ENCODE results near the gene POU6F2.
A peak's percentile ranks its signal among the peaks of the same experiment; 100 is the strongest.

The POU6F2 gene

GRCh38 chr7:39460486-39460885, 482.8 kb downstream of the POU6F2 start:
- DNase-seq: no peak

- DNase-seq: no peak
Observed at GRCh38 chr7:39461263-39461820, 483.6 kb downstream of the POU6F2 start.

DNA sequence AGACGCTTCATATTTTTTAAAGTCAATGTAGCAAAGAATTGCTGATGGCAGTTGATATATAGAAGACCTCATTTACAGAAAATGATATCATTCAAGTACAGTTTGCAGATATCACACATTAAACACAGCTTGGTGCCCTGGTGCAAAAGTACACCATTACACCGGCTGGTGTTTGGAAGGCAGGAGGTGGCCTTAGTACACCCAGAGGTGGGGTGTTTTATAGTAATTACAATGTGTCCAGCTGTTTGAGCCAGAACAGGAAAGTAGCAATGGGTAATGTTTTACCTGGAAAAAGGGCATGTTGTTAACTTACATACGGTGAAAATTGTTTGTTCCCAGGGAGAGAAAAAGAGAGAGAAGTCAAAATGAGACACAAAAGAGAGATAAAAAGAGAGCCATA, 485.5 kb downstream of the POU6F2 start:
- peak in 1 of 2 experiments; percentile 34 for DNase-seq

GRCh38 chr7:39464350-39465054, 486.8 kb downstream of the POU6F2 start:
- no peak for DNase-seq

- DNase-seq: peak; percentile 71
Observed at GRCh38 chr7:39465055-39465929, 487.6 kb downstream of the POU6F2 start.

- DNase-seq: no peak
Observed at GRCh38 chr7:39468261-39468660, 490.6 kb downstream of the POU6F2 start.

DNA sequence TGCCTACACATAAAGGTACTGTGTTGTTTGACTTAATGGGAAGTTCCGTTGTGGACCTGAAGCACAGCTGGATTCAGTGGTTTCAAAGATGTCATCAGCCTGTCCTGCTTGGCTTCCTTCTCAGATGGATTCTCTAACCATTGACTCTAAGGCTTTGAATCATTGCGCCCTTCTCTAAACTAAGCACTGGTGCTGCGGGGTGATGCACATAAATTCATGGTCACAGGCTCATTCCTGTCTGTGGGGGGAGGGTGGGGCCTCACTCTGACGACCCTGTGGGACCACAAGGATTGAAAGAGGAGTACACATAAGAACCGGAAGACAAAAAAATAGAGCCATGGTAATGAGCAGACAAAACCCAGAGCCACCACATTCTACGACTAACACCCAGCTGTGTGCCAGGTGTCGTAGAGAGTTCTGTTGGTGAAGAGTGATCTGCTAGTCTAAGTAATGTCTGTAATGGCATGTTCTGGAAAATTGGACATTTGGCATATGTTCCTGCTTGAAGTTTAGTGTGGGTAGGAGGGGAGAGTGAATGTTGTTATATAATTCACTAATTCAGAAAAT, 491.2 kb downstream of the POU6F2 start:
- no peak for DNase-seq

DNA sequence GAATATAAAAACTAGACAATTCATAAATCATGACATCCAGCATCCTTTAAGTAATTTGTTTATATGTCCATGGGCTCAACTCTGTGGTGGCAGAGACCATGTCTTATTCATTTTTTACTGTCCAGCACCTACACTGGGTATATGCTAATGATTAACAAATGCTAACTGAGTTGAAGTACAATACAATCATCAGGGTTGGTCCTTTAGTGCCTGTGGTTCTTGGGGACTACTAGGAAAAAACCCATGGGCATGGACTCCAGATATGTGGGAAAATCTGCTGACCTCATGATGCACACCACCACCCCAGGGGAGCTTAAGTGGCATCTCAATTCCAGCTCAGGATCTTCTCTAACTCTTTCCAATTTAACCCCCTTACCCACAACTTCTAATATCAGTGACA, 503.2 kb downstream of the POU6F2 start:
- DNase-seq: no peak

DNA sequence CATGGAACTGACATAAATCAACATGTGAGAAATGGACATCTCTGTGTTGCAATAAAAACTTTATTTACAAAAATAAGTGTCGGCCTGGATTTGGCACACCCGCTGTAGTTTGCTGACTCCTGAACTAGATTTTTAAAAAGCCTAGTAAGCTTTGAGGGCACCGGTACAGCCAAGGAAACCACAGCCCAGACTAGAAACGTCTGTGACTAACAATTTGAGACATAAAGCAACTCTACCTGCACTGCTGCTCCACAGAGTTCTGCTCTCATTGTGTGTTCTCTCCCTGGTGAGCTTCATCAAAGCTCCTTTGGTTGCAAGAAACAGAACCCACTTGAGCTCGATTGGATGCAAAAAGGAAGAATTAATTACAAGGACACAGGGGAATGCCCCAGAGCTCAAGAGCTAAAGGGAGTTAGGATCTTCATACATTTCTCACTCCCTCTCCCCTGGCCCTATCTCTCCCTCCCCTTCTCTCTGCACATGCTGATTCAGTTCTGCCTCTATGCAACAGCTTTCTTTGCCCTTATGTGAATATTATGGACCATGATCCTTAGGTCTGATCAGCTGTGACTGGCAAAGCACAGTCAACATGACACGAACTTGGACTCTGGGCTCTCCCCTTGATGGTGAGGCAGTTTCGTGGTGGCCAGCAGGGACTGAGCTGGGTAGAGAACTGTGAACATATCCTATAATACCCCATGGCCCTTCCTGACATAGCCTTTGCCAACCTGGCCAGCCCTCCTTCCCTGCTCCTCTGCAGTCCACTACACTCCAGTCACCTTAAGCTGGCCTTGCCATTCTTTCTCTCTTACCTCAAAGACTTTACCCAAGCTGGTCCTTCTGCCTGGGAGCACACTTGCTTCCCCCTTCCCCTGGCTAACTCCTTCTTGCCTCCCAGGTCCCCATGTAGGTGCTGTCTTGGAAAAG, 511.0 kb downstream of the POU6F2 start:
- no peak for DNase-seq

GRCh38 chr7:39490296-39490695, 512.6 kb downstream of the POU6F2 start:
- DNase-seq: no peak

GRCh38 chr7:39493934-39494333, 516.2 kb downstream of the POU6F2 start:
- no peak for DNase-seq

DNA sequence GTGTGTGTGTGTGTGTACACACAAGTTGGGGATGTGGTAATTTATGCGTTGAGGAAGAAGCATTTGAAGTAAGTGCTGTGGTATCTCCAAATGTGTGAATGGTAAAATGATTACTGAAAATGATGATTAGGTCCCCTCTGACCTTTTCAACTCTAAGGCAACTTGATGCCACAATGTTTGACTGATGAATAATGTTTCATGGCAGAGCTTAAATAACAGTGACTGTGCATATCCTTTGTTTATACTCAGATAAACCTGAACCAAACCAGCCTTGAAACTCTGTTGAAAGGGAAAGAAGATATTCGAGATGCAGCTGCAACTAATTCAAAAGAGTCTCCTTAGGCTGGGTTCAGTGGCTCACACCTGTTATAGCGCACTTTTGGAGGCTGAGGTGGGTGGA, 523.6 kb downstream of the POU6F2 start:
- DNase-seq: no peak

GRCh38 chr7:39504963-39505362, 527.3 kb downstream of the POU6F2 start:
- no peak for DNase-seq

- no peak for DNase-seq
Observed at GRCh38 chr7:39507866-39508551, 530.3 kb downstream of the POU6F2 start.

DNA sequence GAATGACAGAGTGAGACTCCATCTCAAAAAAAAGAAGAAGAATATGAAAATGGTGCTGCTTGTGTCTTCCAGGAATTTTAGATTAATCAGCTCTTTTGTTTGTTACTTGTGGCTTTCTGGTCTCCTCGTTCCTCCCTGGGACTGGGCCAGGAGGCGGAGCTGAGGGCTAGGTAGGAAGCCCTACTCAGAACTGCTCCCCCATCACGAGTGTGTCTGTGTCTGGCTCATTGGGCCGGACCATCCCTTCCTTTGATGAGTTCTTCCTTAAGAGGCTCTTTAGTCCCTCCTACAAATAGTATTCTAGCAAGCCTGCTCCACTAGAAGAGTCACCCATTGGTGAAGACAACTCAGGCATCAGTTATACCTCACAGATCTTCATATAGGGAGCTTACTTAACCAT, 531.7 kb downstream of the POU6F2 start:
- DNase-seq: no peak

DNA sequence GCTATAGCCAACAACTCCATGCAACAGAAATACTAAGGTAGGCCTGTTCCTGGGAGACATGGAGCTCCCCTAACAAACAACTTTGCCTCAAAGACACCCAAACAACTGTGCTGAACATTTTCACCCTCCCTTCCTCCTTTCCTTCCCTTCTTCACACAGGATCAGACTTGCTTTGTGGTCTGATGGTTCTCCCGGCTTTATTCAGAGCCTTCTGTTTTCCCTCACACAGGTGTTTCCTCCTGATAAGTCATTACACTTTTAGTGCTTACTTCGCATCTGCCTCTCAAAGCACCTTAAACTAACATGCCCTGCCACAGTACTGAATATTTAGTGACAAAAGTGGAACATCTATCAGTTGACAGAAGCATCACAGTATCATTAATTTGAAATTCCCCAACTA, 532.2 kb downstream of the POU6F2 start:
- no peak for DNase-seq

GRCh38 chr7:39510864-39511354, 533.2 kb downstream of the POU6F2 start:
- no peak for DNase-seq

DNA sequence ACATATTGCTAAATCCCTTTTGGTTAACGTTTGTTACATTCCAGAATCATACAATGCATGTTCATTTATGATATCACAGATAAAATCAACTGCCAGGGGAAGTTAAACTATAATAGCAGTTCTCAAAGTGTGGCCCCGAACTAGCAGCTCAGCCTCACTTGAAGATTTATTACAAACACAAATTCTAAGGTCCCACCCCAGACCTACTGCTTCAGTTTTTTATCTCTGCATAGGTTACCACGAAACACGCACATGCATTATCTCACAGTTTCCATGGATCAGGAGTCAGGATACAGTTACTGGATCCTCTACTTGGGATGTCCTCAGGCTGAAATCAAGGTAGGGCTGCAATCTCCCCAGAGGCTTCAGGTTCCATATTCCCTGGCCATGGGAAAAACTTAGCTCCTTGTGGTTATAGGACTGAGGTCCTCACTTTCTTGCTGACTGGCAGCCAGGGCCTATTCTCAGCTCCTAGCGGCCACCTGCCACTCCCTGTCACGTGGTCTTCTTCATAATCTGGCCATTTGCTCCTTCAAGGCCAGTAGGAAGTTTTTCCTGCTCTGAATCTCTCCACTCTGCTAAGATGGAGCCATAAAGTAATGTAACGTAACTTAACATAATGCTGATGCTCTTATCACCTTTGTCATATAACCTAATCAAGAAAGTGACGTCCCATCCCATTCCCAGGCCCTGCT, 538.0 kb downstream of the POU6F2 start:
- DNase-seq: no peak

- no peak for DNase-seq
Observed at GRCh38 chr7:39516498-39516897, 538.8 kb downstream of the POU6F2 start.

DNA sequence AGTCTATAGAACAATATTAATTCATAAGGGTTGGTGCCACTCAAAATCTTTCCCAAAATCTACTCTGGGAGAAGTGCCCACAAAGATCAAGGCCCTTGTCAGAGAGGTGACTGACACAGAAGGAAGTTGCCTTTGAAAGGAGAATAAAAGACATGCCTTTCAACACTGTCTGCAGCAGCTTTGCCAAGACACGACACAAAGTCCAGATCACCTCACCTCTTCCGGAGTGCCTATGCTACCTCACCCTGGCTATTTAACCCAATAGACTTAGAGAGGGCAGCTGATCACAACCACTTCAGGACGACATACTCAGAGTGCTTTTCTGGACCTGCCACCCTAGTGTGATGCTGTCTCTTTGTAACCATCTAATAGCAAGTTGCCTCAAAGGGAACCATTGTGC, 539.5 kb downstream of the POU6F2 start:
- DNase-seq: no peak
